Measurements from ENCODE around the gene MMP17. TPM values are rescaled to one million over a fixed set of nuclear protein-coding genes. Genes with fewer than 3 reads are reported as not detected.

MMP17 gene
- total RNA-seq, 2 donors from 2014 or later, result 4.6 to 12.1 TPM

- no peaks in the 10 kb centered on the region for H3K27me3 ChIP-seq (replicated peaks; ENCODE audit: insufficient read depth)
- ATAC-seq (ENCODE audit: insufficient number of reproducible peaks, low FRiP score, low read depth) (no peak), DNase-seq (ENCODE audit: low spot score) (no peak)
- peak overlapping the region; percentile 45 for H3K4me3 ChIP-seq
- H3K27ac ChIP-seq, result no peak overlapping the region
- H3K9me3 ChIP-seq, result no peaks in the 10 kb centered on the region
- H3K4me1 ChIP-seq (ENCODE audit: control insufficient read depth in 1 of 2, low read depth in 2 of 2), result no peaks in the 10 kb centered on the region
- TF ChIP-seq CTCF (IDR thresholded peaks at IDR 0.05), result no peak
- no peaks in the 10 kb centered on the region for H3K36me3 ChIP-seq
Observed at GRCh38 chr12:131860472-131861260, 32.5 kb downstream of the MMP17 start.

- no peaks in the 10 kb centered on the region for H3K27me3 ChIP-seq (replicated peaks; ENCODE audit: insufficient read depth)
- no peaks in the 10 kb centered on the region for H3K4me1 ChIP-seq (ENCODE audit: control insufficient read depth in 1 of 2, low read depth in 2 of 2)
- no peaks in the 10 kb centered on the region for H3K36me3 ChIP-seq
- DNase-seq (ENCODE audit: low spot score) (no peak), ATAC-seq (ENCODE audit: insufficient number of reproducible peaks, low FRiP score, low read depth) (no peak)
- no peak overlapping the region for H3K4me3 ChIP-seq
- no peak overlapping the region for H3K27ac ChIP-seq
- no peaks in the 10 kb centered on the region for H3K9me3 ChIP-seq
- TF ChIP-seq CTCF (IDR thresholded peaks at IDR 0.05), result no peak
Observed at GRCh38 chr12:131861261-131862083, 33.3 kb downstream of the MMP17 start.

GRCh38 chr12:131862084-131862441 lies 33.9 kb downstream of the MMP17 start:
- ATAC-seq (ENCODE audit: insufficient number of reproducible peaks, low FRiP score, low read depth) (no peak), DNase-seq (ENCODE audit: low spot score) (no peak)
- H3K9me3 ChIP-seq, result no peaks in the 10 kb centered on the region
- TF ChIP-seq CTCF (IDR thresholded peaks at IDR 0.05), result no peak
- no peaks in the 10 kb centered on the region for H3K36me3 ChIP-seq
- H3K4me3 ChIP-seq, result no peak overlapping the region
- no peak overlapping the region for H3K27ac ChIP-seq
- no peaks in the 10 kb centered on the region for H3K27me3 ChIP-seq (replicated peaks; ENCODE audit: insufficient read depth)
- no peaks in the 10 kb centered on the region for H3K4me1 ChIP-seq (ENCODE audit: control insufficient read depth in 1 of 2, low read depth in 2 of 2)

GRCh38 chr12:131862600-131862993 lies 34.4 kb downstream of the MMP17 start:
- no peak overlapping the region for H3K4me3 ChIP-seq
- H3K27me3 ChIP-seq (replicated peaks; ENCODE audit: insufficient read depth), result no peaks in the 10 kb centered on the region
- no peak for DNase-seq (ENCODE audit: low spot score)
- no peak for ATAC-seq (ENCODE audit: insufficient number of reproducible peaks, low FRiP score, low read depth)
- H3K27ac ChIP-seq, result no peak overlapping the region
- no peaks in the 10 kb centered on the region for H3K9me3 ChIP-seq
- no peaks in the 10 kb centered on the region for H3K4me1 ChIP-seq (ENCODE audit: control insufficient read depth in 1 of 2, low read depth in 2 of 2)
- no peaks in the 10 kb centered on the region for H3K36me3 ChIP-seq
- no peak for TF ChIP-seq CTCF (IDR thresholded peaks at IDR 0.05)

- Histone ChIP-seq H3K27ac (no peak overlapping the region), H3K27me3 (replicated peaks; ENCODE audit: insufficient read depth) (no peaks in the 10 kb centered on the region), H3K4me1 (ENCODE audit: control insufficient read depth in 1 of 2, low read depth in 2 of 2) (no peaks in the 10 kb centered on the region), H3K9me3 (no peaks in the 10 kb centered on the region), H3K4me3 (no peak overlapping the region), H3K36me3 (no peaks in the 10 kb centered on the region)
- ATAC-seq (ENCODE audit: insufficient number of reproducible peaks, low FRiP score, low read depth), result no peak
- no peak for DNase-seq (ENCODE audit: low spot score)
- no peak for TF ChIP-seq CTCF (IDR thresholded peaks at IDR 0.05)
Observed at GRCh38 chr12:131862994-131863710, 35.0 kb downstream of the MMP17 start.
